ENCODE results near the gene RAI1. TPM values are rescaled to one million over a fixed set of nuclear protein-coding genes. Genes with fewer than 3 reads are reported as not detected.

Gene RAI1
- total and polyA plus RNA-seq, 10 of the 15 experiments (the other 5 are each of a cell fraction or from before 2014, with no cell fraction given), result 0.66 to 37.7 (median 6.0) TPM

GRCh38 chr17:17694169-17695081 is 13.2 kb downstream of the RAI1 start (continued):
- TF ChIP-seq CHD1 (IDR thresholded peaks at IDR 0.05; ENCODE audit: low read depth, low read length) (no peak), RAD51 (IDR thresholded peaks at IDR 0.05) (no peak), CHD4 (IDR thresholded peaks at IDR 0.05) (no peak), SUPT20H (IDR thresholded peaks at IDR 0.05; ENCODE audit: borderline replicate concordance, control insufficient read depth, low read depth, low read length) (no peak), FOXM1 (IDR thresholded peaks at IDR 0.05; ENCODE audit: low read depth, low read length) (no peak), REST (IDR thresholded peaks at IDR 0.05; ENCODE audit: low read depth, low read length) (0 out of 2 replicates have a peak, but pooled peaks have one; percentile 24), GATAD2B (conservative IDR thresholded peaks at IDR 0.05; ENCODE audit: low read depth) (peak; percentile 63; the same call in 1 of the 2 replicates), TARDBP (IDR thresholded peaks at IDR 0.05; ENCODE audit: borderline replicate concordance) (no peak), MAX (IDR thresholded peaks at IDR 0.05; ENCODE audit: low read depth, low read length) (peak; percentile 71; the same call in 1 of the 2 replicates), STAT3 (IDR thresholded peaks at IDR 0.05; ENCODE audit: low read depth, low read length) (no peak), LARP7 (IDR thresholded peaks at IDR 0.05) (no peak; the same call in 1 of the 2 replicates), KLF5 (IDR thresholded peaks at IDR 0.05; ENCODE audit: partially characterized antibody) (no peak), DPF2 (IDR thresholded peaks at IDR 0.05) (peak; percentile 59), POU2F2 (IDR thresholded peaks at IDR 0.05; ENCODE audit: borderline replicate concordance, low read depth, low read length) (peak; percentile 56; the same call in 2 of the 3 replicates)
